ENCODE data around the gene TMEM91.

The TMEM91 gene

DNA sequence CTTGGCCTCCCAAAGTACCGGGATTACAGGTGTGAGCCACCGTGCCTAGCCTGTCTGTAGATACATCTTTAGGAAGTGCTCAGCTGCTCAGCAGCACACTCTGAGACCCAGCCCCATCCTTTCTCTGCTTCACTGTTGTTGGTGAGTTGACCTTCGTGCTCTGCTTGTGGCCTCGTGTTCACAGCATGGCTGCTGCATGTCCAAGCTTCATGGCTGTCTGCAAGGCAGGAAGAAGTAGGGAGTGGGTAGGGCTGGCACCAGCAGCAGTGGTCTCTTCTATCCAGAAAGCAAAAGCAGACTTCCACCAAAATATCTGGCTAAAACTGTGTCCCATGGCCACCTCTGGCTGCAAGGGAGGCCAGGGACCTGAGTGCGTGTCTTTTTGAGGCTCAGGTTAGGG is 36.6 kb downstream of the TMEM91 start:
- DNase-seq: no peak

DNA sequence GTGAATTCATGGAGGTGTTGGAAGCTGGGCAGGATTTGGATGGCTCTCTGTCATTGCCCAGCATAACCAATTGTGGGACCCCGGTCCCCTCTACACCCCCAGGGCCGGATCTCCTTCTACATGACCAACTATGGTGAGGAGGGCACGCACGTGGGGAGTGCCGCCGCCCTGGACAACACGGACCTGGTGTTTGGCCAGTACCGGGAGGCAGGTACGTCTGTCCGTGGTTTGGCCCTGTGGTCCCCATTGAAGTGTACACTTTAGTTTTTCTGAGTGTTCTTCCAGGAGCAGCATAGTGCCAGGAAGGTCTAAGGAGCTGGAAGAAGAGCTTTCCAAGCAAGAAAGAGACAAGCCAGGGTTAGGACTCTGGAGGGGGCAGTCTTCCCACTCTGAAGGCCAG is 37.6 kb downstream of the TMEM91 start:
- DNase-seq: no peak

DNA sequence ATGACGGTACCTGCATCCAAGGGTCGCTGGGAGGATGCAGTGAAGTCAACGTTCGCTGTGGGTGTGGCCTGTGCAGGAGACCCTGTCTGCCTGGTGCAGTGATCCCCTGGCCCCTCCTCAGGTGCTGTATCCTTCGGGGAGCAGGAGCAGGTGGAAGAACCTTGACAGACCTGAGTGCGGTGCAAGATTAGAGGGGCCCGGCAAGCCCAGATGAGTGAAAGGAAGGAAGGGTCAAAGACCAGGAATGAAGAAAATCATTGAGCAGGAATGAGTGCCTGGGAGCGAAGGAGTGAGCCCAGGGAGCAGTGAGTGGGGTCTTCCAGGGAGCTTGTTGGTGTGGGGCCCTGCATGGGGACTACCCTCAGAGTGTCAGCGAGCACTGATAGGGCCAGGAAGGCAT is 38.1 kb downstream of the TMEM91 start:
- DNase-seq: no peak

DNA sequence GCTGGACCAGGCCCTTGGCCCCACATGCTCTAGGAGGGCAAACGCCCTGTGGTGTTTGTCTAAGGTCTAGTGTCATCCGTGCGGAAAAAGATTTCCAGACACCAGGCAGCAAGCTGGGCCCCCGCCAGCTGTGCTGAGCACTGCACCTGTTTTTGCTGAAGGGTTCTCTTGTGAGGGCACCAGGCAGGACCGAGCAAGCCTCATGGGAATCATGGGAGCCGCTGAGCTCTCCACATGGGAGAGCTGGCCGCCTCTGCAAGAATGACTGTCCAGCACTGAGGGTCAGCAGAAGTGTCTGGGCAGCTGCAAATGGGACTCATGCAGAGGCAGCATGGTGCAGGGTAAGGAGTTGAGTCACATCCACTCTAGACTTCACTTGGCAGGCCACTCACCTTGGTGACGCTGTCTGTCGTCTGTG is 38.8 kb downstream of the TMEM91 start:
- DNase-seq: no peak

DNA sequence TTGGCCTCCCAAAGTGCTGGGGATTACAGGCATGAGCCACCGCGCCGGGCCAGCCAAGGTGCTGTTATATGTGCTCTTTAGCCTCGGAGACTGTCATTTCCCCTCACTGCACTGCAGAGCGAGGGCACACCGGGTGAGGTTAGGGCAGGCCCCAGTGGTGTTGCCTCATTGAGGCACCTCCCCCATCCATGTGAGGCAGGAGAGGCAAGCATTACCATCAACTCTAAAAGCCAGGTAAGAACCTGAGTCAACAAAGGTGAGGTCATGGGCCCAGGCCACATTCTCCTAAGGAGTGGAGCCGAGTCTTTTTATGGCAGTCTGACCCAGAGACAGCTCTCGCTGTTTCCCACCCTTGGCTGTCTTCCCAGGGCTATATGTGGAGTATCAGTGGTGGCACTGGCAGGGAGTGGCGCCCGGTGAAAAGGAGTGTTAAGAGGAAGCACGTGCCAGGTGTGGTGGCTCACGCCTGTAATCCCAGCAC is 39.9 kb downstream of the TMEM91 start:
- no peak for DNase-seq

DNA sequence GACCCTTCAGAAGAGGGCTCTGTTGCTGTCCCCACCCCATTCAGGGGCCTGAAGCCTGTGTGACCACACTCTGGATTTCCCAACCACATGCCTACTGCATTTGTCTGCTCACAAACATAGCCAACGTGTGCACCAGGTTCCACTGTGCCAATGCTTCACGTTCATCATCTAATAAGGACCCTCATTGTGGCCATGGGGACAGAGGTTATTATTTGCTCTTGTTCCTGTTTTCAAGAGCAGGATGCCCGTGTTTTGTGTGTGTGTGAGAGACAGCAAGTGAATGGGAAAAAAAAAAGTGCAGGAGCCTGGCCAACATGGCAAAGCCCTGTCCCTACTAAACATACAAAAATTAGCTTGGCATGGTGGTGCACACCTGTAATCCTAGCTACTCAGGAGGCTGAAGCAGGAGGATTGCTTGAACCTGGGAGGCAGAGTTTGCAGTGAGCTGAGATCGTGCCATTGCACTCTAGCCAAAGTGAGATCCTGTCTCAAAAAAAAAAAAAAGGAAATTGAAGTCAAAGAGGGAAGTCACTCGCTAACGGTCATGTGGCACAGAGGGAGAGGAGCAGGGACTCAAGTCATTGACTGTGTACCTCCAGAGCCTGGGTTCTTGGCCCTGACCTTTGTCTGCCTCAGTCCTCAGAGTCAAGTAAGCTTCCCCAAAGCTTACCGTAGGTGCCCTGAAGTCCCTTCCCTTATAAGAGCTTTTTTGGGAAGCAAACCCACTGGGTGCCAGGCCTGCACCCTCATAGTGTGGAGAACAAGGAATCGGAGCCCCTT is 44.0 kb downstream of the TMEM91 start:
- DNase-seq: no peak

DNA sequence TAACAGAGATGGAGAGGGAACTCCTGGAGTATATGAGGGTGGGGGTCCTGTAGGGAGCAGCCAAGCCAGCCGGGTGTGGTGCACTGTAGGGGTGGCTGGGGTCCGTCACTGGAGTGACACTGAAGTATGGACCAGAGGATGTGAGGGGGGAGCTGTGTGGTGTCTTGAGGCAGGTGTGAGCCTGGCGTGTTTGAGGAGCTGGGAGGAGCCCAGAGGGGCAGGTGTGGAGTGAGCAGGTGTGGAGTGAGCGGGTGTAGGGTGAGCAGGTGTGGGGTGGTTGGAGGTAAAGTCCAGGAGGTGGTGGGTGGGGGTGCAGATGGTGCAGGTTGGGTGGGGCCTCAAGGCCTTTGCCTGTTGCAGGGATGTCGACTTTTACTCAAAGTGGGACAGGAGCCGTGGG is 45.0 kb downstream of the TMEM91 start:
- no peak for DNase-seq

DNA sequence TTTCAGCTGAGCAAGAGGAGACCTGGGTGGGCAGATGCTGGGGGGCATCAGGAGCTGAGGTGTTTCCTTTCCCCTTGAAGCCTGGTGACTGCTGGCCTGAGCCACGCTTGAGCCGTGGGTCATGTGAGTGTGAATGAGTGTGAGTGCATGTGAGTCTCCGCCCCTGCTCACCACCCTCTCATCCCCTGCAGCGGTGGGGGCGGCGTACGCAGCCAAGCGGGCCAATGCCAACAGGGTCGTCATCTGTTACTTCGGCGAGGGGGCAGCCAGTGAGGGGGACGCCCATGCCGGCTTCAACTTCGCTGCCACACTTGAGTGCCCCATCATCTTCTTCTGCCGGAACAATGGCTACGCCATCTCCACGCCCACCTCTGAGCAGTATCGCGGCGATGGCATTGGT is 45.6 kb downstream of the TMEM91 start:
- no peak for DNase-seq

DNA sequence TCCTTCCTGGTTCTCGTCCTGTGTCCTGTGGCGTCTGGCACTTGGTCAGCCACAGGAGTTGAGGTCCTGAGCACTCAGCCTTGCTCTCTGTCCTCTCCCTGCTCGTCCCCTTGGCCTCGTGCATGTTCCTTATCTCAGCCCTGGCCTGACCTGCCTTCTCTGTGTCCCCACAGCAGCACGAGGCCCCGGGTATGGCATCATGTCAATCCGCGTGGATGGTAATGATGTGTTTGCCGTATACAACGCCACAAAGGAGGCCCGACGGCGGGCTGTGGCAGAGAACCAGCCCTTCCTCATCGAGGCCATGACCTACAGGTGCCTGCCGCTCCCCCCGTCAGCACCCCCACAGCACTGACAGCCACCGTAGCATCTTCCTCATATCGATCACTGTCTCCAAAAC is 46.1 kb downstream of the TMEM91 start:
- DNase-seq: no peak

DNA sequence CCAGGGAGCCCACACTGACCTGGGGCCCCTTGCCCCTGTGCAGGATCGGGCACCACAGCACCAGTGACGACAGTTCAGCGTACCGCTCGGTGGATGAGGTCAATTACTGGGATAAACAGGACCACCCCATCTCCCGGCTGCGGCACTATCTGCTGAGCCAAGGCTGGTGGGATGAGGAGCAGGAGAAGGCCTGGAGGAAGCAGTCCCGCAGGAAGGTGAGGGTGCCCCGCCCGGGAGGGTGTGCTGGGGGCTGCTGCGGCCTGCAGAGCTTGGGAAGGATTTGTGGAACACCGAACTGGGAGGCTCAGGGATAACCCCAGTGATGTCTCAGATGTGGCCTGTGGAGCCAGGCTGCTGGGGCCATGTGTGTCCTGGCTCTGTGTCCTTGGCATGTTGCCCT is 46.6 kb downstream of the TMEM91 start:
- DNase-seq: no peak

DNA sequence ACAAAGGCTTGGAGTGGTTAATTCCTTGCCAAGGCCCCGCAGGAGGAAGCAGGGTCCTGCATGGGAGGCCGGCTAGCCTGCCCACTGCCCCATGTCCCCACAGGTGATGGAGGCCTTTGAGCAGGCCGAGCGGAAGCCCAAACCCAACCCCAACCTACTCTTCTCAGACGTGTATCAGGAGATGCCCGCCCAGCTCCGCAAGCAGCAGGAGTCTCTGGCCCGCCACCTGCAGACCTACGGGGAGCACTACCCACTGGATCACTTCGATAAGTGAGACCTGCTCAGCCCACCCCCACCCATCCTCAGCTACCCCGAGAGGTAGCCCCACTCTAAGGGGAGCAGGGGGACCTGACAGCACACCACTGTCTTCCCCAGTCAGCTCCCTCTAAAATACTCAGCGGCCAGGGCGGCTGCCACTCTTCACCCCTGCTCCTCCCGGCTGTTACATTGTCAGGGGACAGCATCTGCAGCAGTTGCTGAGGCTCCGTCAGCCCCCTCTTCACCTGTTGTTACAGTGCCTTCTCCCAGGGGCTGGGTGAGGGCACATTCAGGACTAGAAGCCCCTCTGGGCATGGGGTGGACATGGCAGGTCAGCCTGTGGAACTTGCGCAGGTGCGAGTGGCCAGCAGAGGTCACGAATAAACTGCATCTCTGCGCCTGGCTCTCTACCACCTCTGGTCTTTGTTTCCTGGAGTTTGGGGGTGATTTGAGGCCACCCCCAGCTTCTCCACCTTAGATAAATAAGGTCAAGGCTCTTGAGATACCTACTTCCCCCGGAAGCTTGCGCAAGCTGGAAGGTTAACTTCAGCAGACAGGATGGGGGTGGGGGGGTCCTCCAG is 48.2 kb downstream of the TMEM91 start:
- no peak for DNase-seq

DNA sequence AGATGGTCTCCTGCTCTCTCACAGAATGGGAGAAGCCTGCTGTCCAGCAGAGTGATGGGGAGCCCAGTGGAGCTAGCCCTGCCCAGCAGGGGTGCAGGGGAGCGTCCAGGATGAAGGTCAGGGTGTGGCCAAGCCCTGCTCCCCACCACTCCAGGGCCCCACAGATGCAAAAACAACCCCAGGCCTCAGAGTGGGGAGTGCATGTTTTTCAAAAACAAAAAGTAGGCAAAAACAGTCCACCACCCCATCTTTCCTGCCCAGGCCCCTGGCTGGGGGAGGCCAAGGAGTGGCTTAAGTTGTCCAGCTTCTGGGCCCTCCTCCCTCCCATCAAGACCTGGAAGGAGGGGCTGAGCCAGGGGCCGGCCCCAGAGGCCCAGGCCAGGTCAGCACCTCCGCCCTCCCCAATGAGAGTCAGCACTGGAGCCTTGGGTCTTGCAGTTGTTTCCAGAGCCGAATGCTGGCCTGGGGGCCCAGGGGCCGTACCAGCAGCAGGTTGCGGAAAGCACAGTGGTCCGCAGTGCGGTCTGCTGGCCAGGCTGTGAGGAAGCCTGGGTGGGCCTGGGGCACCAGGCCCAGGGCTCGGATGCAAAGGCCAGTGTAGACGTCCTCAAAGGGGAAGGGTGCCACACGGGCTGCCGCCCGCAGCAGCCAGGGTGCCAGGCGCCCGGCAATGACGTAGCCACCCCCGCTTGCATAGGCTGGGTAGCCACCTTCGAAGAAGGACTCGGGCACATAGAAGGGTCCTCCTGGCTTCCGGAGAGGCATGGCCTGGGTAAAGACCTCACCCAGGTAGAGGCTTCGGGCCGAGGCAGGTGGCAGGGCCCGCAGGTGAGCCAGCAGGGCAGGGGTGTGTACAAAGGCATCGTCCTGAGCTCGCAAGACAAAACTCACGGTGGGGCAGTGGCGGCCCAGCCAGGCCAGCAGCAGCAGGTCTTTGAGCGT is 49.1 kb downstream of the TMEM91 start:
- no peak for DNase-seq

DNA sequence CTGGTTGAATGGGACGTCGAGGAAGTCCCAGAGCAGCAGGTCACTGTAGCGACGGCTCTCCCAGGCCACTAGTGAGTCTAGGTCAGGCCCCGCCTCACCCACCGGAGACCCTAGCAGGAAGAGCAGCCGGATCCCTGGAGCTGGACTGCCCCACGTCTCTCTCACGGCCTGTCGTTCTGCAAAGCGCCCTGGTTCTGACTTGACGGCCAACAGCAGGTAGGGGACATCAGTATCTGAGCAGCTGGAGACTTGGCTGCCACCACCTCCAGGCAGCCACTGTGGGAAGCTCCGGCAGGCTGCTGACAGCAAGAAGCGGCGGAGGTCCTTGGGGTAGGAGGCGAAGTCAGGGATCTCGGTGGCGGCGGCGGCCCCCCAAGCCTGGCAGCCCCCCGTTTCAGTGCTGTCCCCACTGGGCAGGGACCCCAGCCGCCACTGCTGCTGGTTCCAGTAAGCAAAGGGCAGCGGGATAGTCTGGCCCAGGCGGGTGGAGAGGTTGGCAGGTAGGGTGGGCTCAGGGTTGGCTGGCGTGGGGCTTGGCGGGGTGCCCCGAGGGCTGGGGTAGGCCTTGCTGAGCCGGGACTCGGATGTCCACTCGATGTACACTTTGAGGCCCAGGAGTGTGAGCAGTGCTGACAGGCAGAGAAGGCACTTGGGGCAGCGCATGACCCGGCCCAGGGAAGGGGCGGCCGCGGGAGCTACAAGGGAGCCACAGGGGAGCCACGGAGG is 49.9 kb downstream of the TMEM91 start:
- no peak for DNase-seq

DNA sequence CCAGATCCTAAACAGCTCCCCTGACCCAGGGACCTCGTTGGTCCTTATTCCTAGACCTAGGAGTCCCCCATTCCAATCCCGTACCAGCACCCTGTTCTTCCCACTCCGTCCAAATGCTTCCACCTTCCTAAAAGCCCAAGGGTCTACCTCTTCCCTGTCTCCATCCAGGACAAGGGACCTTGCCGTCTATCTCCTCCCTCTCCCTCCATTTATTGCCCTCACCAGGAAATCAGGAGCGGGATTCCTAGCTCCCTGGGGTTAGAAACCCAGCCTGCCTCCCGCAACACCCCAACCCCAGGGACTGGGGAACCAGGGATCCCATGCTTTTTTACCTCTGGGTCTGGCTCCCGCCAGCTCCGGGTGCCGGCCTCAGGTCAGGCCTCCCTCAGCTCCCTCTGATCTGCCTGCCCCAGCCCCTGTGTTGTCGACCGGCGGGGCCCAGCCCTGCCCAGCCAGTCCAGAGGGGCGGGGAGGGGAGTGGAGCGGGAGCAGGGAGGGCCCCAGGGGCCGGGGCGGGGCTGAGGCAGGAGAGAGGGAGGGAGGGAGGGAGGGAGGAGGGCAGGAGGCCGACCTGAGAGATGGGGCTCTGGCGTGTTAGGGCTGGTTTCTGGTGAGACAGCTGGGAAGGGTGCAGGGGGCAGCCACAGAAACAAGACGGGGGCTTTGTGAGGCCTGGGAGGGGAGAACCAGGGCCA is 50.8 kb downstream of the TMEM91 start, which contains the start of gene B3GNT8:
Gene B3GNT8, minus strand, starts transcription at position 423 of the 695 bp plus-strand sequence. CDS start 596 bp downstream, outside the sequence.
- peak; percentile 47 for DNase-seq

DNA sequence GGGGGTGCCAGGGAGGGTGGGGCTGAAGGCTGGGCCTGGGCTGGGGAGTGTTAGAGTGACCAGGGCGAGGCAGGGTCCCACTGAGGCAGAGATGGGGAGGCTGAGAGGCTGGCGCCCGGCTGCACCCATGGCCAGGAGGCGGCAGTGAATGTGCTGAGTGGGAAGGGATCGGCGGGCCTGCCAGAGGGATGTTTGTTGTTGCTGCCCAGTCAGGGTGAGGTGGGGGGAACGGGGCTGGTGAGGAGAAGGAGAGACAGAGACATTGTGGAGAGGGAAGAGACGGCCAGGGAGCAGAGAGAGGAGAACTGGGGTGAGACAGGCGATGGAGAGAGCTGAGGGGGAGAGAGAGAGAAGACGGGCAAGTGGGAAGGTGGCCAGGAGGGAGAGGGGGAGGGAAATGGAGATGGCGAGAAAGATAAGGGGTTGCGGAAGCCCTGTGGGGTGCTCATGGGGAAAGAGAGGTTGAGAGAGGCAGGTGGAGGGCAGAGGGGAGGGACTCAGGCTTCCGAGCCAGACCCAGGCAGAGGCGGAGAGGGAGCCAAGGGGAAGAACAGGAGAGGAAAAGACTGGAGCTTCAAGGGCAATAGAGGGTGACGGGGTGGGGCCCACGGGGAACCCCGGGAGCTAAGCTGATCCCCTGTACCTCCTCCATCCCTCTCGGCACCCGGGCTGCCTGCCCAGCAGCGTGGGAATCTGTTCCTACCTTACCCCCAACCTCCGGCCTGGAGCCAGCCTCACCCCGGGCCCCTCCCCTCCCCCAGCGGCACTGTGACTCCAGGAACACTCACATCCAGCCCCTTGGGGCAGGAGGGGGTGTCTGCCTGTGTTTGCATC is 51.5 kb downstream of the TMEM91 start:
- peak; percentile 32 for DNase-seq

DNA sequence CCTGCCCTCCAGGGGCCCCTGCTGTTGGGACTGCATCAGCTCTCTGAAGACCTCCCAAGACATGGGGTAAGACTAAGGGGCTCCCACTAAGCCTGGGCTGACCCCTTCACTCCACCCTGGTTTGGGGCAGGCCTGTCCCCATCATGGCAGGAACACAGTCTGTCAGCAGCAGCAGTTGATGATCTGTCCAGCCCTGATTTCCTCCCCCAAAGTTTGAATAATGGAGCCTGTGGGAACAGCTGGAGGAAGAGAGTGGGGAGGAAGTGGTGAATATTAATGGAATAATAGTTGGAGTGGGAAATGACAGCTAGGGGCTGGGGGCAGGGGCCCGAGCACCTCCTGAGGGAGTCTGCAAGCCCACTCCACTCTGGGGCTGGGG is 52.1 kb downstream of the TMEM91 start:
- DNase-seq: no peak

DNA sequence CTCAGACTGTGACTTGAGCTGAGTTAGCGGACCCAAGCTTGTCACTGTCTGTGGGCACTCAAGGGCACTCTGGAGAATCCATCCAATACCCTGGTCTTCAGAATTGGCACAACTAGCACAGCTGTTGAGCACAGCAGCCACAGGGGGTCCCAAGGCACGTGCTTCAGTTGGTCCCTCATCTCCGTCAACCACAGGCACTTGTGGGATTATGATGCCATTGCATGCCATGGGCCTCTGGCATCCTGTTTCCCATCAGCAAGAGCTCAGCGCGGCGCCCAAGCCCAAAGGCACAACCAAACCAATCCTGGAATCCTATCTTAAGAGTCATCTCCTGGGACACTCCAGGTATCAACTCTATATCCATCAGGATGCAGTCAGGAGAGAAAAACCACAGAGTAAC is 54.6 kb downstream of the TMEM91 start:
- no peak for DNase-seq

DNA sequence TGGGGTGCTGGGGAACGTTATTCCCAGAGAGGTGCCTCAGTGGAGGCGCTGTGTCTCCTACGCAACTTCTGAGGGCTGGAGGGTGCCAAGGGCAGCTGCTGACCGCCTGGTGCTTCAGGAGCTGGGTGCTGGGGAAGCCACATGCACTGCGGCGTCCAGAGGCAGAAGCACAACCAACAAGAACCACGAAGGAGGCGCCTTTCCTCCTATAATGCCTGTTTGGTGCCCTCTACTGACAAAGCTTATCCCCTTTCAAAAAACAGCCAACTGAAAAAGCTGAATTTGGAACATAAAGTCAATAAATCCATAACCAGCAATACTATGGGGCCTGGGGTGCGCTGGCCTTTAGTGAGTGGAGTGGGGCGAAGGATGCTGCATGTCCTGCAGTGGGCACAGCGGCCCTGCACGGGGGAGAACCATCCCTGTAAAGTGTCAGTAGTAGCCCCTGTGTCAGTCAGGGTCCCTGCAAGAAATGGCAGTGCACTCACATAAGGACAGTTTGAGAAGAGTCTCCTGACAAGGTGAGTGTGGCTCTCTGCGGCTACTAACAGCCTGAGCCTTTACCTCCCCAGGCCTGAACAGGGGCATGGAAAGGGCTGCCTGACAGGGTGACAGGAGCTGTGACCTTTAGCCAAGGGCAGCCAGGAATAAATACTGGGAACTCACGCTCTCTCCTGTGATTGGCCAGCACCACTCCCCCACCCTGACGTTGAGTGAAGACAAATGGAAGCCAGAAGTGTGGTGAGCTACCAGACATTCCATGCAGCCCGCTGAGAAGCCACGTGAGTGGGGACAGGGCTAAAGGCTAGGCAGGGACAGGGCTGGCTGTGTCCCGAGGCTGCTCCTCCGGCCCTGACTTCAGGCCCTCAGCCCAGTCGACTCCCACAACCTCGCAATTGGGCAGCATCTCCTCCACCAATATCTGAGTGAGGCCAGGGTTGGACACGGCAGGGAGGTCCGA is 55.4 kb downstream of the TMEM91 start:
- no peak for DNase-seq

DNA sequence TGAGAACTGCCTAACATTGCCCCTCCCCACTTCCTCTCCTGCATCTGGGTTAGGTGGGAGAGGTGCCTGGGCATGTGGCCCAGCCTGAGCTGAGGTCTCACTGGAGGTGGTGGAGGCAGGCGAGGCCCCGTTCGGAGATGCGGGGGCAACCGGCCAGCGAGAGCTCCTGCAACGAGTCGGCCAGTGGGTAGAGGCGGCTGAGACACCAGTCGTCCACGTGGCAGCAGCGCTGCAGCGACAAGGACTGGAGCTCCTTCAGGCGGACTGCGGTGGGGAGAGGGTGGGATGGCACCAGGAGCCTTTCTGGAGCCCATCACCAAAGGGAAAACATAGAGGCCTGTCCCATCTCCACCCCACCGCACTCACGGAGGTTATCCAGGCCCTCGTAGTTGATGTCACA is 56.8 kb downstream of the TMEM91 start:
- DNase-seq: no peak

Measured in stimulated activated CD4-positive, alpha-beta T cell treated with anti-CD3 and anti-CD28 coated beads, Interleukin-4, amount 100 ng/mL, for 24 hours (primary cell).